Skeletal muscle satellite cell (primary cell): ENCODE results near the gene PPP1R9A.

Source experiments
- H3K27me3 ChIP-seq: 2 replicates; pipeline ENCODE4 v1.7.0; 2013; ENCODE audit warnings: low read length; ENCODE audit not compliant: control insufficient read depth, insufficient read depth
- H3K36me3 ChIP-seq: 2 replicates; pipeline ENCODE4 v1.7.0; 2013; ENCODE audit warnings: mild to moderate bottlenecking, control low read depth, low read length; ENCODE audit not compliant: insufficient read depth
- H3K4me1 ChIP-seq: 2 replicates; pipeline ENCODE4 v1.7.0; 2013; ENCODE audit warnings: low read length; ENCODE audit not compliant: control insufficient read depth, insufficient read depth
- H3K4me2 ChIP-seq: 2 replicates; pipeline ENCODE4 v1.7.0; 2013; ENCODE audit warnings: mild to moderate bottlenecking, low read length
- H3K4me3 ChIP-seq: 2 replicates; pipeline ENCODE4 v1.7.0; 2013; ENCODE audit warnings: low read length
- H3K9ac ChIP-seq: 2 replicates; pipeline ENCODE4 v1.7.0; 2013; ENCODE audit warnings: mild to moderate bottlenecking, low read depth, low read length, moderate library complexity
- H3K9me3 ChIP-seq: replicated peaks from 2 replicates; pipeline ENCODE4 v1.7.0; 2013; ENCODE audit warnings: mild to moderate bottlenecking, control low read depth, low read length

PPP1R9A gene

GRCh38 chr7:95113590-95113989, 206.2 kb downstream of the PPP1R9A start:
- Histone ChIP-seq H3K9me3 (no peaks in the 10 kb centered on the region), H3K27me3 (no peaks in the 10 kb centered on the region), H3K9ac (no peak overlapping the region), H3K4me2 (no peak overlapping the region), H3K4me1 (no peaks in the 10 kb centered on the region), H3K4me3 (no peak overlapping the region), H3K36me3 (no peaks in the 10 kb centered on the region)

GRCh38 chr7:95126053-95126709, 218.8 kb downstream of the PPP1R9A start:
- Histone ChIP-seq H3K4me3 (no peak overlapping the region), H3K36me3 (no peaks in the 10 kb centered on the region), H3K9ac (no peak overlapping the region), H3K27me3 (no peaks in the 10 kb centered on the region), H3K4me1 (no peaks in the 10 kb centered on the region), H3K9me3 (no peaks in the 10 kb centered on the region), H3K4me2 (no peak overlapping the region)

DNA sequence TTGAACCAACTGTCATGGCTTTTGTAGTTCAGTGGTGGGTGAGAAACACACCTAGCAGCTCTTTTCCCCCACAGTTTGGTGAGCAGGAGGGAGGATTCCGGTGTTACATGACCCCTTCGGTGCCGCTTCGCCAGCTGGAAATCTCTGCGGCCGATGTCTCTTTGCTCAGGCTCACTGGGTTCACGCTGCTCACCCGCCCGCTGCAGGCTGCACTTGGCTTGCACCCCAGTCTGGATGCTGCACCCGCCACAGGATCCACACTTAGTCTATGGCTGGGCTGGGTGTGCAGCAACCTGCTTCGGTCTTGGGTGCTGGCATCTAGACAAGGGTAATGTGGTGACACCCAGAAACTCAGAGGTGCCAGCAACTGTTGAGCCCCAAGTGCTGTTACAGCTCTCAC, 225.1 kb downstream of the PPP1R9A start:
- no peaks in the 10 kb centered on the region for H3K9me3 ChIP-seq
- no peaks in the 10 kb centered on the region for H3K27me3 ChIP-seq
- H3K4me1 ChIP-seq: no peaks in the 10 kb centered on the region
- H3K36me3 ChIP-seq: no peaks in the 10 kb centered on the region
- no peak overlapping the region for H3K4me3 ChIP-seq
- H3K4me2 ChIP-seq: no peak overlapping the region
- no peak overlapping the region for H3K9ac ChIP-seq

DNA sequence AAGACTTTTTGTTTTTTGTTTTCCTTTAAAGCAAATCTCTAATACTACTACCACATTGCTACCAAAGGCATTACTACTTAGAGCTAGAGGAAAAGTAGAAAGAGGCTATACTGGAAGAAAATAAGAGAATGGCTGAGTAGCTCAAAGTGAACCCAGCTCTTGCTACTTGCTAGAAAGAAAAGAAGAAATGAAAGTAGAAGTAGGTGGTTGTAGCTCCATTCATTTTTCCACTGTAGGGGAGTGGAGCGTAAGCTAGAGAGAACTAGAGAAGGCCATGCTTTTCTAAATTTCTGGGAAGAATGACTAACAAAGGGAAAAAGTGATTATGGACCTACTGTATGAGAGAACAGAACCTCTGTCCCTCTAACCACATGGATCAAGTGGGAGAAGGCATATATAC, 232.5 kb downstream of the PPP1R9A start:
- H3K4me1 ChIP-seq: peaks cover 4% of the 10 kb centered on the region
- no peaks in the 10 kb centered on the region for H3K27me3 ChIP-seq
- no peaks in the 10 kb centered on the region for H3K36me3 ChIP-seq
- no peak overlapping the region for H3K4me3 ChIP-seq
- H3K9me3 ChIP-seq: no peaks in the 10 kb centered on the region
- H3K9ac ChIP-seq: no peak overlapping the region
- no peak overlapping the region for H3K4me2 ChIP-seq

- Histone ChIP-seq H3K27me3 (no peaks in the 10 kb centered on the region), H3K9me3 (no peaks in the 10 kb centered on the region), H3K4me1 (peaks cover 4% of the 10 kb centered on the region), H3K36me3 (no peaks in the 10 kb centered on the region), H3K4me2 (no peak overlapping the region), H3K4me3 (no peak overlapping the region), H3K9ac (no peak overlapping the region)
These were observed 234.4 kb downstream of the PPP1R9A start for GRCh38 chr7:95141755-95142154.

DNA sequence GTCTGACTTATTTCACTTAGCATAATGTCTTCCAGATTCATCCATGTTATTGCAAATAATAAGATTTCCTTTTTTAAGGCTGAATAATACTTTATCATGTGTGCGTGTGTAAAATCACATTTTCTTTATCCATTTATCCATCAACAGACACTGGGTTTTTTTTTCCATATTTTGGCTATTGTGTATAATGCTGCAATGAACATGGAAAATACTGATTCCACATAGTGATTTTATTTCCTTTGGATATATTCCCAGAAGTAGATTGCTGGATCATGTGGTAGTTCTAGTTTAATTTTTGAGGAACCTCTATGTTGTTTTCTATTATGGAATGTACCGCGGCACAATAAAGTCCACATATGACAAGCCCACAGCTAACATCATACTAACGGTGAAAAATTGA, 236.9 kb downstream of the PPP1R9A start:
- no peak overlapping the region for H3K4me2 ChIP-seq
- H3K36me3 ChIP-seq: no peaks in the 10 kb centered on the region
- no peaks in the 10 kb centered on the region for H3K27me3 ChIP-seq
- peaks cover 4% of the 10 kb centered on the region for H3K4me1 ChIP-seq
- H3K9me3 ChIP-seq: no peaks in the 10 kb centered on the region
- no peak overlapping the region for H3K9ac ChIP-seq
- no peak overlapping the region for H3K4me3 ChIP-seq

DNA sequence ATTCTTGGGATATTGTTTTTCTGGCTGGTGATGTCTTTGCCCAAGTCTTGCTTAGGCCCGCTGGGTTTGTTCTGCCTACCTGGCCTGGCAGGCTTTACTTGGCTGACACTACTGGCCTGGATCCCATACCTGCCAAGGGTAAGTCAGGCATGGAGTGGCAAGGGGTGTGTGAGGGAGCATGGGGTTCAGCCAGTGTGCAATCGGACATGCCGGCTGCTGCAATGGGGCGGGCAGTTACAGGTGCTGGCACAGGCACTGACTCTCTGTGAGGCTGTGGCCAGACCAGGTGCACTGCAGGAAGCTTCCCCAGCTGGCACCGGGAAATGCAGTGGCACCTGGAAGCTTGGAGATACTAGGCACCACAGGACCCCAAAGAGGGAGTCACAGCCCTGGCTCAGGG, 248.6 kb downstream of the PPP1R9A start:
- Histone ChIP-seq H3K27me3 (no peaks in the 10 kb centered on the region), H3K36me3 (no peaks in the 10 kb centered on the region), H3K4me2 (no peak overlapping the region), H3K9me3 (no peaks in the 10 kb centered on the region), H3K4me1 (no peaks in the 10 kb centered on the region), H3K4me3 (no peak overlapping the region), H3K9ac (no peak overlapping the region)

- H3K27me3 ChIP-seq: no peaks in the 10 kb centered on the region
- H3K36me3 ChIP-seq: no peaks in the 10 kb centered on the region
- no peak overlapping the region for H3K4me3 ChIP-seq
- H3K4me1 ChIP-seq: no peaks in the 10 kb centered on the region
- H3K9ac ChIP-seq: no peak overlapping the region
- H3K9me3 ChIP-seq: no peaks in the 10 kb centered on the region
- no peak overlapping the region for H3K4me2 ChIP-seq
These were observed 250.0 kb downstream of the PPP1R9A start for GRCh38 chr7:95157381-95157780.

DNA sequence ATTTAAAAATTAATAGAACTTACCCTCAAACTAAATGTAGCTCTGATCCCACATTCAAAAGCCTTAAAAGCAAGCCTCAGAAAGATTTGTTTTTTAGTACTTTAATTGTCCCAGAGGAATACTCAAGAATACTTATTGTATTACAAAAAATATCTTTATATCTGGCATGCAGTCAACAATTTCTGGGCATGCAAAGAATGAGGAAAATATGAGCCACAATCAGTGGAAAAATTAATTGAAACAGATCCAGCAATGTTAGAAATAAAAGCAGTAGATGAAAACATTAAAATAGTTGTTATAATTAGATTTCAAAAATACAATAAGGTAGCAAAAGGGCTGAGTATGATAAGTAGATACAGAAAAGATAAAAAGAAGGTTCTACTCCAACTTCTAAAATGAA, 262.3 kb downstream of the PPP1R9A start:
- Histone ChIP-seq H3K9me3 (no peaks in the 10 kb centered on the region), H3K4me3 (no peak overlapping the region), H3K27me3 (no peaks in the 10 kb centered on the region), H3K4me2 (no peak overlapping the region), H3K9ac (no peak overlapping the region), H3K4me1 (no peaks in the 10 kb centered on the region), H3K36me3 (no peaks in the 10 kb centered on the region)

- no peaks in the 10 kb centered on the region for H3K9me3 ChIP-seq
- no peaks in the 10 kb centered on the region for H3K27me3 ChIP-seq
- no peak overlapping the region for H3K4me2 ChIP-seq
- no peaks in the 10 kb centered on the region for H3K36me3 ChIP-seq
- H3K9ac ChIP-seq: no peak overlapping the region
- no peaks in the 10 kb centered on the region for H3K4me1 ChIP-seq
- H3K4me3 ChIP-seq: no peak overlapping the region
These were observed 265.0 kb downstream of the PPP1R9A start for GRCh38 chr7:95172420-95172819.

DNA sequence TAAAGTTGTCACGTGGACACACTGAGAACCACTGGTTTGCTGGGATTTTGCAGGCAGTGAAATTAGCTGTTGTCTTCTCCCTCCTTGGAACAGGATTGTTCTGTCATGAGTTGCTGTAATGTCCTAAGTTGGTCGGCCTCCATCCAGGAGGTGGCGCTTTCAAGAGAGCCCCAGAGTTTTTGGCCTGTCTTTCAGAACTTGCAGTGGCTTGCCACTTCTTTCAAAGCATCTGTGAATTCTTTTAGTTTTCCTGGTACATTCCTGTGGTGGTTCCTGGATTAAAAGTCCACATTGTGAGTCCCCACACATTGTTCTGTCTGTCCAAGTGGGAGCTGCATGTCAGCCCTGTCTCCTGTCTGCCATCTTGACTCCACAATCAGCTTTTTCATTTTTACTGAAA, 283.1 kb downstream of the PPP1R9A start:
- Histone ChIP-seq H3K36me3 (no peaks in the 10 kb centered on the region), H3K4me2 (no peak overlapping the region), H3K9ac (no peak overlapping the region), H3K4me3 (no peak overlapping the region), H3K4me1 (no peaks in the 10 kb centered on the region), H3K27me3 (no peaks in the 10 kb centered on the region), H3K9me3 (no peaks in the 10 kb centered on the region)

DNA sequence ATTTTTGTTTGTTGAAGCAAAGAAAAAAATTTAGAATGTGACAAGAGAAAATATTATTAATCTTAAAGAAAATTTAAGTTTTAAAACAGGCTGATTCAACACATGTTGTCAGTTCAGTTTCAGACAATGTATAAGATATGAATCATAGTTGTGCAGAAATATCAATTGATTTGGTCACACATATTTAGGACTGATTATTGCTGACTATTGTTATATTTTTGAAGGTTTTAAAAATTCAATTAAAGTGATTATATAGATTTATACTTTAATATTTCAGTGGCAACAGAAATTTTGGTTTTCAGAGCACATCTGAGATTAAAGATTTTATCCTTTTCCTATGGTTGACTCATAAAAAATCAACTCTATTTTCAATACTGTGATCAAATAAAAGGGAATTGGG, 284.4 kb downstream of the PPP1R9A start:
- H3K4me1 ChIP-seq: no peaks in the 10 kb centered on the region
- H3K36me3 ChIP-seq: no peaks in the 10 kb centered on the region
- H3K9ac ChIP-seq: no peak overlapping the region
- no peaks in the 10 kb centered on the region for H3K27me3 ChIP-seq
- H3K9me3 ChIP-seq: no peaks in the 10 kb centered on the region
- H3K4me3 ChIP-seq: no peak overlapping the region
- no peak overlapping the region for H3K4me2 ChIP-seq
